ENCODE results near the gene NEMP1.

NEMP1 gene, protein sequence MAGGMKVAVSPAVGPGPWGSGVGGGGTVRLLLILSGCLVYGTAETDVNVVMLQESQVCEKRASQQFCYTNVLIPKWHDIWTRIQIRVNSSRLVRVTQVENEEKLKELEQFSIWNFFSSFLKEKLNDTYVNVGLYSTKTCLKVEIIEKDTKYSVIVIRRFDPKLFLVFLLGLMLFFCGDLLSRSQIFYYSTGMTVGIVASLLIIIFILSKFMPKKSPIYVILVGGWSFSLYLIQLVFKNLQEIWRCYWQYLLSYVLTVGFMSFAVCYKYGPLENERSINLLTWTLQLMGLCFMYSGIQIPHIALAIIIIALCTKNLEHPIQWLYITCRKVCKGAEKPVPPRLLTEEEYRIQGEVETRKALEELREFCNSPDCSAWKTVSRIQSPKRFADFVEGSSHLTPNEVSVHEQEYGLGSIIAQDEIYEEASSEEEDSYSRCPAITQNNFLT

DNA sequence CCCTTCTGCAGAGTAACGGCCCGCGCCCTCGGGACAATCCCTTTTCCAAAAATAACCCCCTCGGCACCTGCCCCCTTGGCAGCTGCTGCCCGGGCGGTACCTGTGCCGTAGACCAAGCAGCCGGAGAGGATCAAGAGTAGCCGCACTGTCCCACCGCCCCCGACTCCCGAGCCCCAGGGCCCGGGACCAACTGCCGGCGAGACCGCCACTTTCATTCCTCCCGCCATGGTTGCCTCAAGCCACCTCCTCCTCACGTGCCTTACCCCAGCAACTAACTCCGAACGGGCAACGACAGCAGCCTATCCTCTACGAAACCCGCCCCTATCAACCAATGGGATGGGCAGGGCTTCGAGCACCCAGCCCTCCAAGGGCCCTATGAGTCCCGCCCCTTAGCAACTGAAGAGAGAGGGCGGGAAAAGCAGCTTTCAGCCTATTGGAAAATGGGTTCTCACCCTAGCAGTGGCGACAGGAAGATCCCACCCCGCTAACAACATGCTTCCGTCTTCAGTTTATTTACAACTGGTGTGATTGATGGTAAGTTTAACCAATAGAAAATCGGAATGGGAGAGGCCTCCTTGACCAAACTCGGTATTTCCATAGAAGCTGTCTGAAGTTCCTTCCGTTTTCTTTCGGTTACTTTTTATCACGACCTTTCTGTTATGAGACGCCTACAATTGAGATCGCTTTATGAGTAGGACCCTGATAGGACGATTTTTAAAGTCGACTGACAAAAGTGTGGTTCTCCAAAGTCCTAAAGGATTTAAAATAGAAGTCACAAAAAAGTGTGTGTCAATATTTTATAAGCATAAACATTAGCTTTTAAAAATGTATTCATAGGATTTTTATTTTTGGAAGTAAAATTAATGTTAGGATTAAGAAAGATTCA, at the start of gene NEMP1:
TSS of gene NEMP1 (minus strand) at position 273 of the 886 bp plus-strand sequence. CDS start at position 227, 46 bp downstream.
- TF ChIP-seq, protein P1, sequence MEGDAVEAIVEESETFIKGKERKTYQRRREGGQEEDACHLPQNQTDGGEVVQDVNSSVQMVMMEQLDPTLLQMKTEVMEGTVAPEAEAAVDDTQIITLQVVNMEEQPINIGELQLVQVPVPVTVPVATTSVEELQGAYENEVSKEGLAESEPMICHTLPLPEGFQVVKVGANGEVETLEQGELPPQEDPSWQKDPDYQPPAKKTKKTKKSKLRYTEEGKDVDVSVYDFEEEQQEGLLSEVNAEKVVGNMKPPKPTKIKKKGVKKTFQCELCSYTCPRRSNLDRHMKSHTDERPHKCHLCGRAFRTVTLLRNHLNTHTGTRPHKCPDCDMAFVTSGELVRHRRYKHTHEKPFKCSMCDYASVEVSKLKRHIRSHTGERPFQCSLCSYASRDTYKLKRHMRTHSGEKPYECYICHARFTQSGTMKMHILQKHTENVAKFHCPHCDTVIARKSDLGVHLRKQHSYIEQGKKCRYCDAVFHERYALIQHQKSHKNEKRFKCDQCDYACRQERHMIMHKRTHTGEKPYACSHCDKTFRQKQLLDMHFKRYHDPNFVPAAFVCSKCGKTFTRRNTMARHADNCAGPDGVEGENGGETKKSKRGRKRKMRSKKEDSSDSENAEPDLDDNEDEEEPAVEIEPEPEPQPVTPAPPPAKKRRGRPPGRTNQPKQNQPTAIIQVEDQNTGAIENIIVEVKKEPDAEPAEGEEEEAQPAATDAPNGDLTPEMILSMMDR (conservative IDR thresholded peaks at IDR 0.05): no peak
- H3K27ac ChIP-seq: peak within 1 kb of the TSS; percentile 70

DNA sequence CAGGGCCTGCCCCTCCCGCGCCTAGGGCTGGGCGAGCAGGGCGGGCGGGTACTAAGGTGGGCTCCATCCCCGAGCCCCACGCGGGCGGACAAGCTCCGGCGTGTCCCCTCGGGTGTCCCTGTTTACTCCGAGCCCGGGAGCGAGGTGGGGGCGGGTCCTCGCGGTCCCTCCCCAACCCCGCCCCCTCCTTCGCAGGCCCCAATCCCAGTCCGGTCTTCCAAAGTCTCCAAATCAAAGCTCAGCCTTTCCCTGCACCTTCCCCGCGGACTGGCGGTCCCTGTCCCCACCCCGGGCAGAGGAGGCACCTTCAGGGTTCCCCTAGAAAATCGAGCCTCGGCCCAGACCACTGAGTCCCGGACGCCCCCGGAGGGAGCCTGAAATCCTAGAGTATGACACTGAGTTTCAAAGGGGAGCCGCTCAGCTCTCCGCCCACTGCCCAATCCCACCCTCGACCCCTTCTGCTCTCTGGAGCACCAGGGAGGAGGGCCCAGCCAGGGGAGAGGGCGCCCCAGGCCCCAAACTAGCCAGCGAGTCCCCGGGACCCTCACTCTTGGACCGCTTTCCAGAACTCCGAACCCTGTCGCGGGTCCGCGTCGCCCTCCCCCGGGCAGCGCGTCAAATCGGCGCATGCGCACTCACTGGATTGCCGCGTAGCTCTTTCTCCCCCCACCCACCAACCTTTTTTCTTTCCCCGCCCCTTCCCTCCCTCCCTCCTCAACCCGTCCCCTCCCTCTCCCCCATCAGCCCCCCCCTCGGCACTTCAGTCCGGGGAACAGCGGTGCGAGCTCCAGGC, 49.3 kb upstream of the NEMP1 start, which contains the start of gene LRP1:
TSS of gene LRP1 (plus strand) at position 758 of the 793 bp plus-strand sequence. CDS start 482 bp downstream, outside the sequence.
- H3K27ac ChIP-seq: peak within 1 kb of the TSS; percentile 90
- TF ChIP-seq, protein P1 (conservative IDR thresholded peaks at IDR 0.05): no peak

DNA sequence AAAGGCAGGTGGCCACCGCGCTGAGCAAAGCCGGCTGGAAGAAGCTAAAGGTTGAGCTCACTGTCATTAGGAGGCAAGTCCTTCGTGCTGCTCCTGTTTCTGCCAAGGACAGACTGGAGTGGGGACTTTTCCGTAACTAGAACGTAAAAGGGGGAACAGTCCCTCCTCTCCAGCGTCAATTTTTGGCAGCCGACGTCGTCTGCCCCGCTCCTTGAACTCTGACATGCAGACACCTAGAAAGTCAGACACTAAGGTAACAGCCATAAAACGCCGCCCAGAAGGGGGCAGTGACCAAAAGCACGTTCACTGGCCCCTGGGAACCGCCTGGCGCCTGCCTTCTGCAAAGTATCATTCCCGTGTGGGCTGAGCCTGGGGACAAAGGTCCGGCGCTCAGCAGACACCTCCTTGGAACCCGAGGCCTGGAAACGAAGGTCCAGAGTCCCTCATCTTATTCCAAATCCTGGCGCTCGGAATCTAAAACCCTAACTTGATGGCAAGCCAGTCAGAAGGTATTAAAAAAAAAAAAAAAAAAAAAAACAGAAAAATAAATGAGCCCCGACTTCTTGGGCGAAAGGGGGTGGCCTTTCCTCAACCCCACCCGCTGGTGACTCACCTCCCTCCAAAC, 48.6 kb upstream of the NEMP1 start:
- H3K27ac ChIP-seq: peak overlapping the region; percentile 90
- TF ChIP-seq, protein P1 (conservative IDR thresholded peaks at IDR 0.05): peak; percentile 59

DNA sequence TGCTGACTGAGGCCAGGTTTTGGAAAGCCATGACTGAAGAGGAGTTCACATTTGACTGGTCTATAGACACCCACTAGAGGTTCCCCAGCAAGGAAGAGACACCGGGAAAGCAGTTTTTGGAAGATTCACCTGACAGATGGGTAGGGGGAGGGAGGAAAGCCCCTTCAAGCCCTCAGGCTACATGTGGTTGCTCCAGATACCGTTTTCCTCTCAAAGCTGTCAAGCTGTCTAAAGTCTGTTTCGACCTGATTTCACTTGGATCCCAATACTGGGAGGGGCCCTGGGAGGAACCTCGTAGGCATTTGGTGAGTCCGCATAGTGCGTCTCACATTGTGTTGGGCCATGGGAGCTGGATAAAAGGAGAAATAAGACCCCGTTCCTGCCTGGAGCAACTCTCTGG, 48.0 kb upstream of the NEMP1 start:
- peak overlapping the region; percentile 90 for H3K27ac ChIP-seq
- TF ChIP-seq, protein P1 (conservative IDR thresholded peaks at IDR 0.05): no peak

DNA sequence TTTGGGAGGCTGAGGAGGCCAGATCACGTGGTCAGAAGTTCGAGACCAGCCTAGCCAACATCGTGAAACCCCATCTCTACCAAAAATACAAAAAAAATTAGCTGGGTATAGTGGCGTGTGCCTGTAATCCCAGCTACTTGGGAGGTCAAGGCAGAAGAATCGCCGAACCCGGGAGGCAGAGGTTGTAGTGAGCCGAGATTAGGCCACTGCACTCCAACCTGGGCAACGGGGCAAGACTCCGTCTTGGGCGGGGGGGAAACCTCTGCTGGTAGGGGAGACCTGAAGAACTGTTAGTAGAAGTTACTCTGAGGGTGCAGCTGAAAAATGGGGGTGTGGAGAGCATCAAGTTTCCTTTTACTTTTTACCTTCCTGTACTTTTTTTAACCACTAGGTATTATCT, 47.5 kb upstream of the NEMP1 start:
- TF ChIP-seq, protein P1 (conservative IDR thresholded peaks at IDR 0.05): no peak
- H3K27ac ChIP-seq: no peak overlapping the region

DNA sequence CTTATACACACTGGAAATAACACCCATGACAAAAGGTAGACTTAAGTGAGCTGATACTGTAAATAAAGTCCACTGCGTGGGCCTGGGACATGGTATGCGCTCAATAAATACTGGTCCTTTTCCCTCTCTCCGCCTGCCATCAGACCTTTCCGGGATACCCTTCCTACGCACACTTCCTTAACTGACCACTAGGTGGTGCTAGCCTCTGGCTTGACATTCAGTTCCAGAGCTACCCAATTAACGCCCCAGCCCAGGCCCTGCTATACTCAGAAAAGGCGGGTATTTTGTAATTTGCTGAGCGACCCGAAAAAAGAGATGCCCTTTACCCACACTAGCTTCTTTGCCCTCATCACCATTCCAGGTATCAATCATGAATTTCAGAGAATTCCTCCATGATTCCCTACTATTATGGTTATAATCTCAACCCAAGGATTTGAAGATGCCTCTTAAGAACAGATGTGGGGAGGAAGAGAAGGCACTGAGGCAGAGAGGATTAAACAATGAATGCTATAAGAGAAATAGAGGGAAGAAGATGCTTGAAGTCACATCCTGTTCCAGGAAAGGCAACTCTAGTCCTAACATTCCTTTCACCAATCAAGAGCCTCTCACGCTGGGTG, 45.8 kb upstream of the NEMP1 start:
- H3K27ac ChIP-seq: no peak overlapping the region
- TF ChIP-seq, protein P1 (conservative IDR thresholded peaks at IDR 0.05): peak; percentile 98
